NCI-H1694 (cell line): ENCODE data around the gene PGS1.
A peak's percentile ranks its signal among the peaks of the same experiment; 100 is the strongest.
"Not testable (repeated sequence)": the region's sequence is repeated elsewhere in the genome, so short reads cannot be mapped to it uniquely, and the experiment has no call there.

ENCODE experiments used
- DNase-seq: peaks from one replicate; lab custom pipeline; 2025; lab: John Stamatoyannopoulos, UW

Gene PGS1

GRCh38 chr17:78448356-78448993, 70.0 kb downstream of the PGS1 start:
- DNase-seq: no peak

DNA sequence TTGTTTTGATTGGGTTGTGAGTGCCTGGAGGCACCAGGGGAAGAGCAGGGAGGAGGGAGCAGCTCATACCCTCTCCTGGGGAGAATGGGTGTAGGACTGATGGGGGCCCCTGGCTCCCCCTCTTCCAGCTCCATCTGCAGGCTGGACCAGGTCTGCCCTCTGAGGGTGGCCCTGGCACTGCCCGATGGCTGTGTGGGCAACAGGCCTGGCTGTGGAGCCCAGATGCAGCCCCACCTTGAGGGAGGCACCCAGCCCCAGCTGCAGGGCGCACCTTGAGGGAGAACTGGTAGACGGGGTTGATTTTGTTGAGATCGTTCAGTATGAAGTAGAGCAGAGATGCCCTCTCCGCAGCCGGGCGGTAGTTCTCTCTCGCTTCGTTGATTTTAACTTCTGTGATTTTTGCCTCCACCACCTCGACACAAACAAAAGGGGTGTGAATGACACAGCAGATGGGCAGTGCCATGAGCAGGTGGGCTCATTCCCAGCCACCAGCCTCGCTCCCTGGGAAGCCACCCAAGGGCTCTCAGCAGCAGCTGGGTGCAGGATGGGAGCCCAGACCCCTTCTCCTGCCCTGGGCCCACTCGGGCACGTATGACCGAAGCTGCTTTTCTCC, 71.6 kb downstream of the PGS1 start:
- DNase-seq: peak; percentile 50

- DNase-seq: peak; percentile 38
These were observed 72.4 kb downstream of the PGS1 start for GRCh38 chr17:78450696-78451345.

- DNase-seq: no peak
These were observed 73.3 kb downstream of the PGS1 start for GRCh38 chr17:78451753-78452152.

- DNase-seq: no peak
These were observed 75.9 kb downstream of the PGS1 start for GRCh38 chr17:78454346-78454745.

DNA sequence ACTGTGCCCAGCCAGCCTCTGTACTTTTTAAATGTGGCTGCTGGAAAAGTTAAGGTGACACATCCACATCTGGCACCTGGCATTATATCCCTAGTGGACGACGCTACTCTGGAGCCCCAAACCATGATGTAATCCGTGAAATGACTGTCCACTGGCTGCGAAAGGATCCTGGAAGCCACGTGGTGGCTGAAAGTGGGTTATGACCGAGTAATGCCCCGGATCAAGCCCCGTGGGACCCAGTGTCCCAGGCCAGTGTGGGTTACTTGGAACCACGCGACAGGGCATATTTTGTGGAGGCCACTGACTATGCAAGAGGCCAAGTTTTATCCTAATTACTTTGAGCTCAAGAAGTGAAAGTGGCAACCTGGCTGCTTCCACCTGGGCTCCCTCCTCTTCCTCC, 79.6 kb downstream of the PGS1 start:
- DNase-seq: no peak

DNA sequence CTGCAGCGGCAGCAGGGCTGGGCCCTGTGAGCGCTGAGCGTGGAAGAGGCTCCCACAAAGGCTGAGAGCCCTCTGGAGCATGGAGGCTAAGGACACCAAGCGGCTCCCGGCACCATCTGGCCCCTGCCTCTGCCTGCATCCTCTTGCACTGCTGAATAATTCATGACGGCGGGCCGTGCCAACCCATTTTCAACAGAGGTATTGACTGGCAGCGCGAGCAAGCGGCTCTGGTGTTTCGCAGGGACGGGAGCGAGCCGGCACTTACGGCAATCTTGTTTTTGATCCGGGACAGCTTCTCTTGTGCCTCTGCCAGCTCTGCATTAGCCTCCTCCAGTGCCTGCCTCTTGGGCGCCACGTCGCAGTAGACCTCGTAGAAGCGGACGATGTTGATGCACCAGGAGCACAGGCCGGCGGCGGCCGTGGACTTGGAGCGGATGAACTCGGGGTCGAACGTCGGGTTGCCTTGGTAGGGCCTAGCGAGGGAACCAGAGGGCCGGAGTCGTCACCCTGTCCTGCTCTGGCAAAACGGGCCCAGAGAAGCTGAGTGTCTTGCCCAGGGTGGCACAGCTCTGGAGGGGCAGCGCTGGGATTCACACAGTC, 80.4 kb downstream of the PGS1 start:
- DNase-seq: peak; percentile 94

DNA sequence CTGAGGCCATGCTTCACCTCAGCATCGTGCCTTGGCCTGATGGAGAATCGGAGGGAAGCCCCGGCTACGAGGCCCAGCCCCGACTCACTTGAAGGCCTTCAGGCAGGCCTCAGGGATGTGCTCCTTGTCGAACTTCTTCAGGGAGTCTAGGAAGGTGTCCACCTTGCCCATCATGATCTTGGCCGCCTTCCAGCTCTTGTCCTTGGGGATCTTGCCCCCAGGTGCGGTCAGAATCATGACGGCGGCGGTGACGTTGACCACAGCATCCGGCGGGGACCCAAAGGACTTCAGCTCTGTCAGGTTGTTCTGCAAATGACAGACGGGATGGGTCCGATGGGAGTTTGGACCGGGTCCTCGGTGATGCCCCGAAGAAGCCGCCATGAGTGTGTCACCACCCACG, 81.2 kb downstream of the PGS1 start:
- DNase-seq: no peak

DNA sequence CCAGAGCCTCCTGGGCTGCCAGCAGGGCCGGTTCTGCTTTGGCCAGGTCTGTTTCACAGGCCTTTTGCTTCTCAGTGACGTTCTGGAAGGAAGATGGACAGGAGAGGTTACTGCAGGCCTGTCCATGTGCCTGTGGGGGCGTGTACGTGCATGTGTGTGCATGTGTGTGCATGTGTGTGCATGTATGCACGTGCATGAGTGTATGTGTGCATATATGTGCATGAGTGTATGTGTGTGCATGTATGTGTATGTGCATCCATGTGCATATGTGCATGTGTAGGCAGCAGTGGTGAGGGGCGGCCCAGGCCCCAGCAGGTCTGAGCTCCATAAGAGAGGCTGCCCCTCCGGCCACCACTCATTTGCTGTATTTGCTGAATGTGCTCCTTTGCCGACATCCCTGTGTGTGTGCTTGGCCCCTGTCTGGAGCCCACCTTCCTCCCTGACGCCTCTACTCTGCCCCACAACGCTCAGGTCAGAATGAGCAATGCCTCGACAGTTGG, 81.8 kb downstream of the PGS1 start:
- DNase-seq: no peak

- DNase-seq: no peak
These were observed 82.7 kb downstream of the PGS1 start for GRCh38 chr17:78460951-78461798.

GRCh38 chr17:78461799-78462053, 83.3 kb downstream of the PGS1 start:
- no peak for DNase-seq

DNA sequence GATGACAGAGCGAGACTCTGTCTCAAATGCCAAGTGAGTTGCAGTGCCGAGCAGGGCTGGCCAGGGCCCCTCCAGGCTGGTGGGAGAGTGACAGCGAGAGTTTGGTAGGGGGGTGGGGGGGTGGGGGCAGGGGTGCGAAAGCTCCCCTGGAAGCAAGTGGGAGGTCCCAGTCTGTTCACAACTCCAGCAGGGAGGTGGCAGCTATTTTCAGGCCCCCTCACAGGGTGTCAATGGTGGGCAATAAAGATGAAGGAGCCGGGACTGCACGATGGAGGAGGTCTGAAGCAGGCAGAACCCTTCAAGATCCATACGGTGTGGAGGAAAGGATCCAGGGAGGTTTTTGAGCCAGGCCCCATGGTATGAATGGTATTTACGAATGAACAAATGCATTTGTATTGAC, 83.7 kb downstream of the PGS1 start:
- no peak for DNase-seq

- DNase-seq: not testable (repeated sequence)
These were observed 87.8 kb downstream of the PGS1 start for GRCh38 chr17:78466109-78466785.

GRCh38 chr17:78466786-78467715, 88.6 kb downstream of the PGS1 start:
- no peak for DNase-seq

GRCh38 chr17:78468366-78468765, 89.9 kb downstream of the PGS1 start:
- DNase-seq: no peak

DNA sequence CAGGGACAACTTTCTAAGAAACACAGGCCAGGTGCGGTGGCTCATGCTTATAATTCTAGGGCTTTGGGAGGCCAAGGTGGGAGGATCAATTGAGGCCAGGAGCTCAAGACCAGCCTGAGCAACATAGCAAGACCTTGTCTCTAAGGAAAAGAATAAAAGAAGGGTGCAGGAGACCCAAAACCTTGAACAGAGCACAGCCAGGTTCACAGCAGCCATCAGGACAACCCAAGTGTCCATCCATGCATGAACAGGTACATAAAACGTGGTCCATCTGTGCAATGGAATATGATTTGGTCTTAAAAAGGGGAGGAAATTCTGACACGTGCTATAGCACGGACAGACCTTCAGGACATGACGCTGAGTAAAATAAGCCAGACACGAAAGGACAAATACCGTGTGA, 91.0 kb downstream of the PGS1 start:
- DNase-seq: no peak

GRCh38 chr17:78471635-78472034, 93.2 kb downstream of the PGS1 start:
- no peak for DNase-seq

- DNase-seq: no peak
These were observed 93.8 kb downstream of the PGS1 start for GRCh38 chr17:78472035-78472905.

GRCh38 chr17:78473951-78474613, 95.6 kb downstream of the PGS1 start:
- no peak for DNase-seq
